Endometrial microvascular endothelial cells (primary cell): ENCODE data around the gene FSD2. TPM values are rescaled to one million over a fixed set of nuclear protein-coding genes. Genes with fewer than 3 reads are reported as not detected.

ENCODE experiments used
- in situ Hi-C: cut with HindIII; loops from 2 replicates; pipeline ENCODE4 v1.10.0; 2017; ENCODE audit warnings: low sequenced_read_pairs, low pct_unique_long_range_greater_than_20kb; ENCODE audit errors: inconsistent ontology term
- total RNA-seq: library from RNA; depleted of rRNA; stranded (reverse); fragments of >200 nt; gene quantifications from one replicate; pipeline ENCODE4 v1.2.3, GENCODE V29; 2015; ENCODE audit errors: inconsistent ontology term

FSD2 gene
- total RNA-seq, 1 donor from 2014 or later, result not detected

GRCh38 chr15:82763361-82764116 lies 42.3 kb downstream of the FSD2 start:
- in situ Hi-C loops, result no loop called here

- in situ Hi-C loops, result no loop called here
Observed at GRCh38 chr15:82751308-82751707, 54.6 kb downstream of the FSD2 start.

- in situ Hi-C loops, result no loop called here
Observed at GRCh38 chr15:82750831-82751180, 55.1 kb downstream of the FSD2 start.

- in situ Hi-C loops, result no loop called here
Observed at GRCh38 chr15:82749951-82750830, 55.7 kb downstream of the FSD2 start.

- in situ Hi-C loops, result no loop called here
Observed at GRCh38 chr15:82748315-82748714, 57.6 kb downstream of the FSD2 start.

GRCh38 chr15:82743810-82744209 lies 62.1 kb downstream of the FSD2 start:
- in situ Hi-C loops, result no loop called here

GRCh38 chr15:82742134-82742533 lies 63.7 kb downstream of the FSD2 start:
- in situ Hi-C loops, result no loop called here

GRCh38 chr15:82739086-82739485 lies 66.8 kb downstream of the FSD2 start:
- in situ Hi-C loops, result no loop called here

- in situ Hi-C loops, result no loop called here
Observed at GRCh38 chr15:82737975-82738374, 67.9 kb downstream of the FSD2 start.

GRCh38 chr15:82731527-82731926 lies 74.3 kb downstream of the FSD2 start:
- in situ Hi-C loops, result no loop called here

GRCh38 chr15:82730022-82730530 lies 75.8 kb downstream of the FSD2 start:
- in situ Hi-C loops, result no loop called here

- in situ Hi-C loops, result no loop called here
Observed at GRCh38 chr15:82726816-82727215, 79.1 kb downstream of the FSD2 start.

GRCh38 chr15:82715003-82715402 lies 90.9 kb downstream of the FSD2 start:
- in situ Hi-C loops, result no loop called here

GRCh38 chr15:82714016-82714415 lies 91.9 kb downstream of the FSD2 start:
- in situ Hi-C loops, result no loop called here

- in situ Hi-C loops, result no loop called here
Observed at GRCh38 chr15:82712036-82712435, 93.8 kb downstream of the FSD2 start.

- in situ Hi-C loops, result no loop called here
Observed at GRCh38 chr15:82710926-82711490, 94.9 kb downstream of the FSD2 start.

GRCh38 chr15:82710208-82710555 lies 95.7 kb downstream of the FSD2 start:
- in situ Hi-C loops, result no loop called here

- in situ Hi-C loops, result no loop called here
Observed at GRCh38 chr15:82709421-82710207, 96.3 kb downstream of the FSD2 start, which contains the start of gene AP3B2. Gene AP3B2, minus strand, starts transcription at chr15:82709875. Its CDS starts 169 bp downstream, at chr15:82709706.

GRCh38 chr15:82709081-82709420 lies 96.8 kb downstream of the FSD2 start:
- in situ Hi-C loops, result no loop called here
